ENCODE measurements around the gene STK40.

DNA sequence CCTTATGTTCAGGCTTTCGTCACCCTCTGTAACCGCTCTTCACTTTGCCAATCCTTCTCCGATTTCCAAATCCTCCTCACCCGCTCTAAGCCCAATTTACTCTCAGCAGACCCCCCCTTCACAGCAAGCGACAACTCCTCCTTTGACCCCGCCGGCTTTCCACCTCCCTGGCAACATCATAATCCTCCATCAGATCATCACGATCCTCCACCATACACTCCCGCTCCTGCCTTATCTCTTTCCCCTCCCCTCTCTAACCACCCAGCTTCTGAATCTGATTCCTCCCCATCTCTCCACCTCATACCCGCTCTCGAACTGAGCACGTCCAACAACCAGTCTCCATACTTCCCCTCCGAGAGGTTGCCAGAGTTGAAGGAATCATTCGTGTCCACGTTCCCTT lies 54.8 kb downstream of the STK40 start:
- TF ChIP-seq EZH2 (IDR thresholded peaks at IDR 0.05; ENCODE audit: low read length, unreplicated experiment) (no peak), EZH2phosphoT487 (IDR thresholded peaks at IDR 0.05; ENCODE audit: borderline replicate concordance, low read length) (no peak)
- TF ChIP-seq, protein P1, sequence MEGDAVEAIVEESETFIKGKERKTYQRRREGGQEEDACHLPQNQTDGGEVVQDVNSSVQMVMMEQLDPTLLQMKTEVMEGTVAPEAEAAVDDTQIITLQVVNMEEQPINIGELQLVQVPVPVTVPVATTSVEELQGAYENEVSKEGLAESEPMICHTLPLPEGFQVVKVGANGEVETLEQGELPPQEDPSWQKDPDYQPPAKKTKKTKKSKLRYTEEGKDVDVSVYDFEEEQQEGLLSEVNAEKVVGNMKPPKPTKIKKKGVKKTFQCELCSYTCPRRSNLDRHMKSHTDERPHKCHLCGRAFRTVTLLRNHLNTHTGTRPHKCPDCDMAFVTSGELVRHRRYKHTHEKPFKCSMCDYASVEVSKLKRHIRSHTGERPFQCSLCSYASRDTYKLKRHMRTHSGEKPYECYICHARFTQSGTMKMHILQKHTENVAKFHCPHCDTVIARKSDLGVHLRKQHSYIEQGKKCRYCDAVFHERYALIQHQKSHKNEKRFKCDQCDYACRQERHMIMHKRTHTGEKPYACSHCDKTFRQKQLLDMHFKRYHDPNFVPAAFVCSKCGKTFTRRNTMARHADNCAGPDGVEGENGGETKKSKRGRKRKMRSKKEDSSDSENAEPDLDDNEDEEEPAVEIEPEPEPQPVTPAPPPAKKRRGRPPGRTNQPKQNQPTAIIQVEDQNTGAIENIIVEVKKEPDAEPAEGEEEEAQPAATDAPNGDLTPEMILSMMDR (conservative IDR thresholded peaks at IDR 0.05; ENCODE audit: low read depth, low read length), result no peak

Data from PC-3 (cell line).